ENCODE results near the gene PSTPIP1.

PSTPIP1 gene

DNA sequence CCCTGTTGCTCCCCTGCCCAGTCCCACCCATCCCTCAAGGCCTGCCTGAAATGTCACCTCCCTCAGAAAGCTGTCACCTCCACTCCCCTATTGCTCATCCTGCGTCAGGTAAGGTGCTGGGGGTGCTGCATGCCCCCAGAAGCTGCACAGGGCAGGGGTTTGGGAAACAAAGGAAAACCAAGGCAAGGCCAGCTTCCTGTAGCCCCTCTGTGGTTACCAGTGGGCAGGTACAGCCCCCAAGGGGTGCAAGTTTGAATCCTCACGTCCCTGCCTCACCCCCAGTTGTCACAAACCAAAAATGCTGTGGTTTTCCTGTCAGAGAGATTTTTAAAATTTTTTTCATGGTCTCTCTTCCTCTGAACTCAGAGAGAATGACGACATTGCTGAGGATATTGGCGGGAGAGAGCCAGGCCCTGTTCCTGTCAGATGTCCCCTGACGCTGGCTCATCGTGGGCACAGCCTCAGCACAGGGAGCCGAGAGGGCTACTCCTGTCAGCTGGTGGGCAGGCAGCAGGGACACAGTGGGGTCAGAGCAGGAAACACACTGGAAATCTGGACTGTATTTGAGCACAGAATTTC, 27.0 kb downstream of the PSTPIP1 start:
- Histone ChIP-seq H2AFZ (ENCODE audit: low read length, unreplicated experiment) (peak overlapping the region; percentile 16), H3K79me2 (ENCODE audit: control insufficient read depth, insufficient read depth, low read length, unreplicated experiment) (no peaks in the 10 kb centered on the region), H3K36me3 (ENCODE audit: insufficient read depth, low read length) (no peaks in the 10 kb centered on the region), H3K27ac (ENCODE audit: low read depth, low read length) (peak overlapping the region; percentile 40), H3K4me1 (ENCODE audit: control insufficient read depth, insufficient read depth, low read length, unreplicated experiment) (peaks cover 24% of the 10 kb centered on the region), H3K27me3 (ENCODE audit: insufficient read depth, low read length) (no peaks in the 10 kb centered on the region), H3K4me3 (ENCODE audit: low read depth, low read length) (no peak overlapping the region)

DNA sequence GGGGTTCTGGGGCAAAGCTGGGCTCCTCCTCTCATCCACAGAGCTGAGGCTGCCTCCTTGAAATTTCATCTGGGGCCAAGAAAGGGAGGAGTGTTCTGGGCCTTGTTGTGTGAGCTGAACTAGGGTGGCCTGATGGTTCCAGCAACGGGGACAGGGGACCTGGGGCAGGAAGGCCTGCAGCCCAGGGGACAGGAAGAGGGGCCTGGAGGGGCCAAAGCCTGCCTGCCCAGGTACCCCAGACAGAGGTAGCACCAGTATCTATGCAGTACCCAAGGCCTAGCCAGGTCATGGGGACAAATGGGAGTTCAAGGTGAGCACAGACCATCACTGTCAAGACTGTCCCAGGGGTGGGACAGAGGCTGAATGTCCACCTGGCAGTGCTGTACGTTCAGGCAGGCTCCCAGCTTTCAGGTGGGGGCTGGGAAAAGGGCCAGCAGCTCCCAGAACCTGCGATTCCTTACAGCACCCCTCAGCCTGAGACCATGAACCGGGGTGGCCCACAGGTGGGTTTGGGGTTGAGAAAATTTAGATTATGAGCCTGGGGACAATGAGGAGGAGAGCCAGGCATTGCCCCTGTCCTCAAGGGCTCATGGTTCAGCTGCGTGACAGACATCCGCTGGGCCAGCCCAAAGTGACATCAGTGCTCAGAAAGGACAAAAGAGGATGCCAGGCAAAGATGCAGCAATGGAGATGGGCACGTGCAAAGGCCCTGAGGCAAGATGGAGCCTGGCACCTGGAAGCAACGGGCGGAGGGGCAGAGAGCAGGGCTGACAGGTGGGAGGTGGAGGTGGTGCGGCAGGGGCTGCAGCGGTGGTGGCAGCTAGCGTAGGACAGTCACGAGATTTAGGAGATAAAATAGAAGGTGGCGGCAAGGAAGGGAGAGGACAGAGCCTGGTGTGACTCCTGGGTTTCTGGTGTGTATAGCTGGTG, 28.0 kb downstream of the PSTPIP1 start:
- H3K79me2 ChIP-seq (ENCODE audit: control insufficient read depth, insufficient read depth, low read length, unreplicated experiment), result no peaks in the 10 kb centered on the region
- peak overlapping the region; percentile 40 for H3K27ac ChIP-seq (ENCODE audit: low read depth, low read length)
- H3K36me3 ChIP-seq (ENCODE audit: insufficient read depth, low read length), result no peaks in the 10 kb centered on the region
- no peak overlapping the region for H3K4me3 ChIP-seq (ENCODE audit: low read depth, low read length)
- peak overlapping the region; percentile 16 for H2AFZ ChIP-seq (ENCODE audit: low read length, unreplicated experiment)
- H3K27me3 ChIP-seq (ENCODE audit: insufficient read depth, low read length), result no peaks in the 10 kb centered on the region
- H3K4me1 ChIP-seq (ENCODE audit: control insufficient read depth, insufficient read depth, low read length, unreplicated experiment), result peaks cover 24% of the 10 kb centered on the region

DNA sequence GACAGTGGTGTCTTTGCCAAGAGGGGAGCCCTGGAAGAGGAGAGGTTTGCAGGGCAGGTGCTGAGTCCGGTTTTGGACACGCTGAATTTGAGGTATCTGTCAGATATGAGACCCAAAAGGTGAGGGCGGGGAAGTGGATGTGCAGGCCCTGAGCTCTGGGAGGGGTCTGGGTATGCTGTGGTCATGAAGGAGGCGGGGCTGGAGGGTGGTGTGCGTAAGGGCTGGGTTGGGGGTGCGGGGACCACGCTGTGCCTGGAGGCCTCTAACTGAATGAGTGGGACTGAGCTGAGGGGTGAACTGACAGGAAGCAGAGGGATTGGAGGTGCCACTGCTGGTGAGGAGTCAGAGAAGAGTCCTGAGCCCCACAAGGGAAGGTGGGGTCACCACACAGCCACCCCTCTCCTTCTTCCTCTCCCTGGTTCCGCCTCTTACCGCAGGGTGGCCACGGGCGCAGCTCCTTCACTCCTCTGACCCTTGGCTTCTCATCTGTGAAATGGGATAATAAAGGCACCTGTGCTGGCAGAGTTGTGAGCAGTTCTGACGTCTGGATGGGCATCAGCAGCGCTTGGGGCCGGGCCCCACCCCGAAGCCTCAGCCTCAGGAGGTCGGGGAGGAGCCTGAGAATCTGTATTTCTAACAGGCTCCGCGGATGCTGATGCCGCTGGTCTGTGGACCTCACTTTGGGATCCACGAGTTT, 28.8 kb downstream of the PSTPIP1 start:
- no peaks in the 10 kb centered on the region for H3K79me2 ChIP-seq (ENCODE audit: control insufficient read depth, insufficient read depth, low read length, unreplicated experiment)
- no peaks in the 10 kb centered on the region for H3K27me3 ChIP-seq (ENCODE audit: insufficient read depth, low read length)
- peaks cover 24% of the 10 kb centered on the region for H3K4me1 ChIP-seq (ENCODE audit: control insufficient read depth, insufficient read depth, low read length, unreplicated experiment)
- no peak overlapping the region for H3K4me3 ChIP-seq (ENCODE audit: low read depth, low read length)
- H3K27ac ChIP-seq (ENCODE audit: low read depth, low read length), result no peak overlapping the region
- no peaks in the 10 kb centered on the region for H3K36me3 ChIP-seq (ENCODE audit: insufficient read depth, low read length)
- H2AFZ ChIP-seq (ENCODE audit: low read length, unreplicated experiment), result no peak overlapping the region

GRCh38 chr15:77024273-77025082, 29.6 kb downstream of the PSTPIP1 start:
- H3K79me2 ChIP-seq (ENCODE audit: control insufficient read depth, insufficient read depth, low read length, unreplicated experiment), result no peaks in the 10 kb centered on the region
- H3K36me3 ChIP-seq (ENCODE audit: insufficient read depth, low read length), result no peaks in the 10 kb centered on the region
- H3K27me3 ChIP-seq (ENCODE audit: insufficient read depth, low read length), result no peaks in the 10 kb centered on the region
- peaks cover 24% of the 10 kb centered on the region for H3K4me1 ChIP-seq (ENCODE audit: control insufficient read depth, insufficient read depth, low read length, unreplicated experiment)
- H3K4me3 ChIP-seq (ENCODE audit: low read depth, low read length), result no peak overlapping the region
- no peak overlapping the region for H3K27ac ChIP-seq (ENCODE audit: low read depth, low read length)
- H2AFZ ChIP-seq (ENCODE audit: low read length, unreplicated experiment), result no peak overlapping the region

- Histone ChIP-seq H3K4me1 (ENCODE audit: control insufficient read depth, insufficient read depth, low read length, unreplicated experiment) (peaks cover 16% of the 10 kb centered on the region), H3K27me3 (ENCODE audit: insufficient read depth, low read length) (no peaks in the 10 kb centered on the region), H3K36me3 (ENCODE audit: insufficient read depth, low read length) (no peaks in the 10 kb centered on the region), H3K79me2 (ENCODE audit: control insufficient read depth, insufficient read depth, low read length, unreplicated experiment) (no peaks in the 10 kb centered on the region), H3K4me3 (ENCODE audit: low read depth, low read length) (no peak overlapping the region), H3K27ac (ENCODE audit: low read depth, low read length) (no peak overlapping the region), H2AFZ (ENCODE audit: low read length, unreplicated experiment) (no peak overlapping the region)
Measured at GRCh38 chr15:77025083-77025901, 30.4 kb downstream of the PSTPIP1 start.

- Histone ChIP-seq H3K27ac (ENCODE audit: low read depth, low read length) (no peak overlapping the region), H2AFZ (ENCODE audit: low read length, unreplicated experiment) (no peak overlapping the region), H3K27me3 (ENCODE audit: insufficient read depth, low read length) (no peaks in the 10 kb centered on the region), H3K4me3 (ENCODE audit: low read depth, low read length) (no peak overlapping the region), H3K36me3 (ENCODE audit: insufficient read depth, low read length) (no peaks in the 10 kb centered on the region), H3K79me2 (ENCODE audit: control insufficient read depth, insufficient read depth, low read length, unreplicated experiment) (no peaks in the 10 kb centered on the region), H3K4me1 (ENCODE audit: control insufficient read depth, insufficient read depth, low read length, unreplicated experiment) (peaks cover 16% of the 10 kb centered on the region)
Measured at GRCh38 chr15:77025941-77026411, 31.1 kb downstream of the PSTPIP1 start.

DNA sequence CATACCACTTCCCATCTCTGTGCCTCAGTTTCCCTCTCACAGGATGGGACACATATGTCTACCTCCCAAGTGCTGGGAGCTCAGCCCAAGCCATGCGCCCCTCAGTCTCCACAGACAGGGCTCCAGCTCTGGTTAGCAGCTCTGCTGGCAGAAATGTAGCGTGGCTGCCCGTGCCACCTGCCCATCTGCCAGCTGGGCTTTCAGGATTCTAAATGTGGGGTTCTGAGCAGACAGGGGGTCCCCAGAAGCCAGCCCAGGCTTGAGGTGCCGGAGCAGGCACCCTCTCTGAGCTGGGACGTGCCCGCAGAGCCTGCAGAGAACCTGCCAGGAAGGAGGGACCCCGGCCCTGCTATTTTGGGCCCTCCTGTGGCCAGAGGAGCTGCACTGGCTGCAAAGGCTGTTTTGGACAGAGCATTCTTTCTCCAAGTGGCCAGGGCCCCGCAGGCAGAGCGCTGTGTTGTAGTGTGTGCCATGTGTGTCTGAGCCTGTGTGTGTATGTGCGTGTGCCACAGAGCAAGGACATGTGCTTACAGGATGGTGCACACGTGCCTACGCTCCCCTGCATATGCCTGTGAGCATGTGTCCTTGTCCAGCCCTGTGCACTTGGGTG, 31.7 kb downstream of the PSTPIP1 start:
- Histone ChIP-seq H3K4me3 (ENCODE audit: low read depth, low read length) (no peak overlapping the region), H3K27me3 (ENCODE audit: insufficient read depth, low read length) (no peaks in the 10 kb centered on the region), H3K27ac (ENCODE audit: low read depth, low read length) (no peak overlapping the region), H3K79me2 (ENCODE audit: control insufficient read depth, insufficient read depth, low read length, unreplicated experiment) (no peaks in the 10 kb centered on the region), H2AFZ (ENCODE audit: low read length, unreplicated experiment) (no peak overlapping the region), H3K4me1 (ENCODE audit: control insufficient read depth, insufficient read depth, low read length, unreplicated experiment) (peaks cover 12% of the 10 kb centered on the region), H3K36me3 (ENCODE audit: insufficient read depth, low read length) (no peaks in the 10 kb centered on the region)

DNA sequence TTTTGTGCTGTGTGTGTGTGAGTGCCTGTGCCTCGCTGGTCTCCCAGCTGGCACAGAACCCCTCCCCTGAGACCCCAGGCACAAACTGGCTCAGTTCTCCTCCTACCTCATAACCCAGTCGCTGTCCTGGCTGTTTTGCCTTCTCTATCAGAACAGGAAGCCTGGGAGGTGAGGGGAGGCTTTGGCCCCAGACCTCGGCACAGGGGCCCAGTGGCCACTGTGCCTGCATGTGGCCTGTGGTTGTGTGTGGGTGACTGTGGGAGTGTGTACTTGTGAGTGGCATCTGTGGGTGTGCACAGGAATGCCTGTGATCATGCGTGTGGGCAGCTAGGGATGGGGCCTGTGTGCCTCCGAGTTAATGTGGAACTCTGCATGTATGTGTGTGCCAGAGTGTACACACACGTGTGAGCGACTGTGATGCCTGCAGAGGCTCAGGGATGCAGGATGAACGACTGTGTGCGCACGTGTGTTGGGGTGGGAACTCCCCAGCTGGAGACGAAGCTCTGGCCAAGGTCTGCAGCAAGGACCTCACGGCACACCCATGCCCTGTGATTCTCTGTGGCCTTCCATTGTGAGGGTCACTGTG, 32.3 kb downstream of the PSTPIP1 start:
- Histone ChIP-seq H3K36me3 (ENCODE audit: insufficient read depth, low read length) (no peaks in the 10 kb centered on the region), H3K79me2 (ENCODE audit: control insufficient read depth, insufficient read depth, low read length, unreplicated experiment) (no peaks in the 10 kb centered on the region), H3K27me3 (ENCODE audit: insufficient read depth, low read length) (no peaks in the 10 kb centered on the region), H3K4me1 (ENCODE audit: control insufficient read depth, insufficient read depth, low read length, unreplicated experiment) (peaks cover 6% of the 10 kb centered on the region), H3K4me3 (ENCODE audit: low read depth, low read length) (no peak overlapping the region), H3K27ac (ENCODE audit: low read depth, low read length) (no peak overlapping the region), H2AFZ (ENCODE audit: low read length, unreplicated experiment) (no peak overlapping the region)

GRCh38 chr15:77027697-77028450, 32.9 kb downstream of the PSTPIP1 start:
- no peaks in the 10 kb centered on the region for H3K27me3 ChIP-seq (ENCODE audit: insufficient read depth, low read length)
- H2AFZ ChIP-seq (ENCODE audit: low read length, unreplicated experiment), result peak overlapping the region; percentile 33
- no peaks in the 10 kb centered on the region for H3K4me1 ChIP-seq (ENCODE audit: control insufficient read depth, insufficient read depth, low read length, unreplicated experiment)
- peak overlapping the region; percentile 55 for H3K4me3 ChIP-seq (ENCODE audit: low read depth, low read length)
- H3K36me3 ChIP-seq (ENCODE audit: insufficient read depth, low read length), result no peaks in the 10 kb centered on the region
- no peak overlapping the region for H3K27ac ChIP-seq (ENCODE audit: low read depth, low read length)
- no peaks in the 10 kb centered on the region for H3K79me2 ChIP-seq (ENCODE audit: control insufficient read depth, insufficient read depth, low read length, unreplicated experiment)

All from ACC112 (cell line).